ENCODE measurements around the gene PPP1CB.

DNA sequence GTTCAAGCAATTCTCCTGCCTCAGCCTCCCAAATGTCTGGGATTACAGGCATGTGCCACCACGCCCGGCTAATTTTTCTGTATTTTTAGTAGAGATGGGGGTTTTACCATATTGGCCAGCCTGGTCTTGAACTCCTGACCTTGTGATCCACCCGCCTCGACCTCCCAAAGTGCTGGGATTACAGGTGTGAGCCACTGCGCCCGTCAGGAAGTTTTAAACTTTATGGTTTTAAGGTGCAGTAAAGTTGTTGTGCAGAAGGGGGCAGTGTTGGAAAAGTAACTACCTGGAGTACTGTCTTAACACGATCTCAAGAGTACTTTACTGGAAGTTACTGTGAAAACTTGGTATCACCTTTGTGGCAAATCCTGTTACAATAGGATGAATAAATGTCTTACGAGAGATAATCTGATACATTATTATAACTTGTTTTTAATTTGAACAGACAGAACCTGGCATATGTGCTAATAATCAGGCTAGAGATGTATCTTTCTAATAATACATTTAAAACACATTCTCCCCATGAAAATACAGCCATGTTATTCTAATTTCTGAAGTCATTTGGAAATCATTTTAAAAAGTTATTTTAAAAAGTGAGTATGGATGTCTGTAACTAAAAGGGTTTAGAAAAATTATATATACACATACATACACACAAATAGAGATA, 69.8 kb downstream of the PPP1CB start:
- TF ChIP-seq, protein P1, sequence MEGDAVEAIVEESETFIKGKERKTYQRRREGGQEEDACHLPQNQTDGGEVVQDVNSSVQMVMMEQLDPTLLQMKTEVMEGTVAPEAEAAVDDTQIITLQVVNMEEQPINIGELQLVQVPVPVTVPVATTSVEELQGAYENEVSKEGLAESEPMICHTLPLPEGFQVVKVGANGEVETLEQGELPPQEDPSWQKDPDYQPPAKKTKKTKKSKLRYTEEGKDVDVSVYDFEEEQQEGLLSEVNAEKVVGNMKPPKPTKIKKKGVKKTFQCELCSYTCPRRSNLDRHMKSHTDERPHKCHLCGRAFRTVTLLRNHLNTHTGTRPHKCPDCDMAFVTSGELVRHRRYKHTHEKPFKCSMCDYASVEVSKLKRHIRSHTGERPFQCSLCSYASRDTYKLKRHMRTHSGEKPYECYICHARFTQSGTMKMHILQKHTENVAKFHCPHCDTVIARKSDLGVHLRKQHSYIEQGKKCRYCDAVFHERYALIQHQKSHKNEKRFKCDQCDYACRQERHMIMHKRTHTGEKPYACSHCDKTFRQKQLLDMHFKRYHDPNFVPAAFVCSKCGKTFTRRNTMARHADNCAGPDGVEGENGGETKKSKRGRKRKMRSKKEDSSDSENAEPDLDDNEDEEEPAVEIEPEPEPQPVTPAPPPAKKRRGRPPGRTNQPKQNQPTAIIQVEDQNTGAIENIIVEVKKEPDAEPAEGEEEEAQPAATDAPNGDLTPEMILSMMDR (IDR thresholded peaks at IDR 0.05) = peak; percentile 44 to 77 (median 64)
- TF ChIP-seq EP300 (IDR thresholded peaks at IDR 0.05) (no peak), POLR2A (IDR thresholded peaks at IDR 0.05) (no peak)
